ENCODE measurements around the gene OPRL1. TPM values are rescaled to one million over a fixed set of nuclear protein-coding genes. Genes with fewer than 3 reads are reported as not detected.

OPRL1 gene
- polyA plus RNA-seq, 1 of the 3 experiments (the other 2 are of a cell fraction): 1.8 TPM

DNA sequence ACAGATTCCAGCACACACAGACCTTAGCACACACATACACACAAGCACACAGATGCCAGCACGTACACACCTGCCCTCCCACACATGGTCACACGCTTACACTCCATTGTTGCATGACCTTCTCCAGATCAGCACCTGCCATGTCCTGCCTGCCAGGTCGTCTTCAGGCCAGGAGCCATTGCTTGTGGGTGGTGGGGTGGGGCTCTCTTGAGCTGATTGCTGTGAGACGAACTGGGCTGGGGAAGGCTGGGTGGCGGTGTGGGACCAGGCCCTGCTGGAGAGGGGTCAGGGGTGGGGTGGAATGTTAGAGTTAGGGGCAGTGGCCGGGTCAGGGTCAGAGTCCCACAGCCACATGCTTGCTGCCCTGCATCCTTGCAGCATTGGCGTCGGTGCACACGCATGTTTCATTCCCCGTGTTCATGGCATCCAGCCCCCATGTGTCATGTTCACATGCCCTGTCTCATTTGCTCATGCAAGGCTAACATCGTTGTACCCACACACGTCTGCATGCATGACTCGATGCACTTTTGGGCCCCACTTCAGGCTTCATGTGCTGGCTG is 34.0 kb downstream of the OPRL1 start:
- peaks cover 0 to 24% of the 10 kb centered on the region in 2 experiments; a peak in 1 of 4 replicates for H3K4me1 ChIP-seq (ENCODE audit: control insufficient read depth in 1 of 2, insufficient read depth in 2 of 2, low read depth in 1 of 2, low read length in 1 of 2)
- 60% methylated on average over 13 of the region's 13 CpGs for whole genome bisulfite sequencing (ENCODE audit: low lambda C conversion rate)
- no peaks in the 10 kb centered on the region for H3F3A ChIP-seq (replicated peaks; ENCODE audit: insufficient read depth)
- H3K36me3 ChIP-seq (replicated peaks in 1 of 2; ENCODE audit: control insufficient read depth in 1 of 2, insufficient read depth in 2 of 2, low read length in 1 of 2): no peaks in the 10 kb centered on the region
- POLR2A ChIA-PET: interaction anchor here (0.5 kb wide), 1 partner anchor 66 kb away, joined by 3 read pairs; no protein-coding TSS in a partner anchor
- CTCF ChIA-PET: interaction anchor here (1.2 to 15.6 kb wide), 2 partner anchors 32 to 134 kb away, joined by 3 to 252 read pairs; partner anchors contain the start of genes LKAAEAR1, OPRL1, RGS19 and SAMD10
- H3K27ac ChIP-seq (ENCODE audit: low read depth in 2 of 2, low read length in 1 of 2): no peak overlapping the region
- H3K27me3 ChIP-seq (ENCODE audit: insufficient read depth): no peaks in the 10 kb centered on the region
- H4K20me1 ChIP-seq (ENCODE audit: insufficient read depth): no peaks in the 10 kb centered on the region
- no peak overlapping the region for H3K9ac ChIP-seq
- H3K4me3 ChIP-seq (ENCODE audit: low read depth in 2 of 2, low read length in 1 of 2): no peak overlapping the region
- H2AFZ ChIP-seq (ENCODE audit: low read depth): no peak overlapping the region
- no peaks in the 10 kb centered on the region for H3K9me3 ChIP-seq
- DNase-seq: peak; percentile 17
- no peaks in the 10 kb centered on the region for H3K9me2 ChIP-seq
- no peak overlapping the region for H3K4me2 ChIP-seq
- TF ChIP-seq EZH2phosphoT487 (IDR thresholded peaks at IDR 0.05; ENCODE audit: borderline replicate concordance, low read depth) (no peak), REST (IDR thresholded peaks at IDR 0.05; ENCODE audit: low read depth, low read length) (no peak), FOXJ3 (CRISPR knock-in tag; IDR thresholded peaks at IDR 0.05) (no peak), RXRA (IDR thresholded peaks at IDR 0.05; ENCODE audit: borderline replicate concordance, low read depth) (no peak), JUND (IDR thresholded peaks at IDR 0.05) (no peak), RFX5 (IDR thresholded peaks at IDR 0.05; ENCODE audit: low read length) (no peak), RAD21 (IDR thresholded peaks at IDR 0.05; ENCODE audit: low read length) (no peak), TAF1 (IDR thresholded peaks at IDR 0.05; ENCODE audit: borderline replicate concordance, low read depth, low read length) (no peak), TCF12 (IDR thresholded peaks at IDR 0.05) (no peak), GABPA (IDR thresholded peaks at IDR 0.05; ENCODE audit: low read depth) (no peak), SIN3A (IDR thresholded peaks at IDR 0.05; ENCODE audit: borderline replicate concordance, low read depth, low read length) (no peak), ZBTB33 (IDR thresholded peaks at IDR 0.05; ENCODE audit: borderline replicate concordance, low read depth) (no peak), NRF1 (IDR thresholded peaks at IDR 0.05; ENCODE audit: low read depth, low read length) (no peak)
- TF ChIP-seq, protein P1, sequence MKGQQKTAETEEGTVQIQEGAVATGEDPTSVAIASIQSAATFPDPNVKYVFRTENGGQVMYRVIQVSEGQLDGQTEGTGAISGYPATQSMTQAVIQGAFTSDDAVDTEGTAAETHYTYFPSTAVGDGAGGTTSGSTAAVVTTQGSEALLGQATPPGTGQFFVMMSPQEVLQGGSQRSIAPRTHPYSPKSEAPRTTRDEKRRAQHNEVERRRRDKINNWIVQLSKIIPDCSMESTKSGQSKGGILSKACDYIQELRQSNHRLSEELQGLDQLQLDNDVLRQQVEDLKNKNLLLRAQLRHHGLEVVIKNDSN (IDR thresholded peaks at IDR 0.05; ENCODE audit: borderline replicate concordance, low read depth): no peak
- no peaks in the 10 kb centered on the region for H3K79me2 ChIP-seq (ENCODE audit: insufficient read depth)
